ENCODE data around the gene ZBED4.

ZBED4 gene

GRCh38 chr22:49877642-49878041 lies 24.0 kb downstream of the ZBED4 start:
- H3K4me3 ChIP-seq (ENCODE audit: low read depth, low read length), result no peak overlapping the region
- TF ChIP-seq CTCF (IDR thresholded peaks at IDR 0.05; ENCODE audit: borderline replicate concordance, insufficient read depth, low read depth, low read length), result no peak

- no peak for TF ChIP-seq CTCF (IDR thresholded peaks at IDR 0.05; ENCODE audit: borderline replicate concordance, insufficient read depth, low read depth, low read length)
- no peak overlapping the region for H3K4me3 ChIP-seq (ENCODE audit: low read depth, low read length)
Measured at GRCh38 chr22:49878206-49878605, 24.6 kb downstream of the ZBED4 start.

GRCh38 chr22:49879871-49880270 lies 26.2 kb downstream of the ZBED4 start:
- H3K4me3 ChIP-seq (ENCODE audit: low read depth, low read length), result no peak overlapping the region
- no peak for TF ChIP-seq CTCF (IDR thresholded peaks at IDR 0.05; ENCODE audit: borderline replicate concordance, insufficient read depth, low read depth, low read length)

- H3K4me3 ChIP-seq (ENCODE audit: low read depth, low read length), result peak overlapping the region; percentile 24
- TF ChIP-seq CTCF (IDR thresholded peaks at IDR 0.05; ENCODE audit: borderline replicate concordance, insufficient read depth, low read depth, low read length), result no peak
Measured at GRCh38 chr22:49880281-49880680, 26.6 kb downstream of the ZBED4 start.

GRCh38 chr22:49881856-49882255 lies 28.2 kb downstream of the ZBED4 start:
- TF ChIP-seq CTCF (IDR thresholded peaks at IDR 0.05; ENCODE audit: borderline replicate concordance, insufficient read depth, low read depth, low read length), result no peak
- no peak overlapping the region for H3K4me3 ChIP-seq (ENCODE audit: low read depth, low read length)

- TF ChIP-seq CTCF (IDR thresholded peaks at IDR 0.05; ENCODE audit: borderline replicate concordance, insufficient read depth, low read depth, low read length), result no peak
- H3K4me3 ChIP-seq (ENCODE audit: low read depth, low read length), result no peak overlapping the region
Measured at GRCh38 chr22:49882519-49883293, 29.1 kb downstream of the ZBED4 start.

- TF ChIP-seq CTCF (IDR thresholded peaks at IDR 0.05; ENCODE audit: borderline replicate concordance, insufficient read depth, low read depth, low read length), result no peak
- no peak overlapping the region for H3K4me3 ChIP-seq (ENCODE audit: low read depth, low read length)
Measured at GRCh38 chr22:49883294-49883640, 29.6 kb downstream of the ZBED4 start.
